HL-60 (cell line): ENCODE results near the gene NDUFA8.

Experiments used
- DNase-seq, 2 experiments: peaks; one replicate each; pipeline ENCODE4 v3.0.0-alpha.2; 2010 to 2020; ENCODE audit warnings: low read depth in 1 of 2, low spot score in 1 of 2
- H3K27ac ChIP-seq: fragments of 250-450 bp; sonication (Bioruptor Pico); replicated peaks from 2 replicates; pipeline ENCODE4 v1.5.1; 2020; ENCODE audit warnings: mild to moderate bottlenecking, moderate library complexity
- H3K27me3 ChIP-seq: fragments of 250-450 bp; sonication (Bioruptor Pico); 2 replicates; pipeline ENCODE4 v1.5.1; 2021; ENCODE audit warnings: mild to moderate bottlenecking, moderate library complexity; ENCODE audit not compliant: insufficient read depth, poor library complexity, severe bottlenecking
- H3K4me3 ChIP-seq: replicated peaks from 2 replicates; pipeline ENCODE4 v1.5.1; 2011; ENCODE audit warnings: mild to moderate bottlenecking, control low read depth, low read length; ENCODE audit not compliant: insufficient read depth
- GABPA ChIP-seq: IDR thresholded peaks from 2 replicates; pipeline ENCODE4 v1.6.1; 2012; ENCODE audit warnings: low read depth
- POLR2AphosphoS5 ChIP-seq: IDR thresholded peaks from 2 replicates; pipeline ENCODE4 v1.6.1; 2012; ENCODE audit warnings: low read depth
- SPI1 ChIP-seq: IDR thresholded peaks from 2 replicates; pipeline ENCODE4 v1.6.1; 2012; ENCODE audit warnings: low read depth, mild to moderate bottlenecking, borderline replicate concordance
- TF ChIP-seq, protein P1 (sequence below): IDR thresholded peaks from one replicate; pipeline ENCODE4 v1.5.1; 2011; ENCODE audit warnings: low read length, control low read depth, inconsistent platforms; ENCODE audit not compliant: insufficient read depth
- TF ChIP-seq, protein P2 (sequence below): IDR thresholded peaks from 2 replicates; pipeline ENCODE4 v1.6.1; 2012; ENCODE audit warnings: low read depth; ENCODE audit not compliant: insufficient replicate concordance

The NDUFA8 gene

DNA sequence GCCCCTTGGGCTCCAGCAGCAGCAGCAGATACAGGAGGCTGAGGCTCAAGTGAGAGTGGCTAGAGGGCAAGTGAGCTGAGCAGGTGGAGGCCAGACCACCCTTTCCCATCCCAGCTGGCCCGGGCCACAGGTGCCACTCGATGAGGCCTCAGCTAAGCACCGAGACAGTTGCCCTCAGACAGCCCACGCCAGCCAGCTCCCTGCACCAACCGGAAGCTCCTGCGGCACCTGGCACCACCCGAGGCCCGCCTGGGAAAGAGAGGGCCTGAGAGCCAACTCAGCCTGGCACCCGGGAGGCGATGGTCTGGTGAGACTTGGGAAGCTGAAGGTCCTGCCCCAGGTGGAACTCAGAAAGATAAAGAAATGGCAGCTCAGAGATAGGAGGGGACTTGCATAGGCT lies 38.2 kb downstream of the NDUFA8 start:
- TF ChIP-seq GABPA (no peak), POLR2AphosphoS5 (no peak), SPI1 (no peak)
- TF ChIP-seq, protein P1, sequence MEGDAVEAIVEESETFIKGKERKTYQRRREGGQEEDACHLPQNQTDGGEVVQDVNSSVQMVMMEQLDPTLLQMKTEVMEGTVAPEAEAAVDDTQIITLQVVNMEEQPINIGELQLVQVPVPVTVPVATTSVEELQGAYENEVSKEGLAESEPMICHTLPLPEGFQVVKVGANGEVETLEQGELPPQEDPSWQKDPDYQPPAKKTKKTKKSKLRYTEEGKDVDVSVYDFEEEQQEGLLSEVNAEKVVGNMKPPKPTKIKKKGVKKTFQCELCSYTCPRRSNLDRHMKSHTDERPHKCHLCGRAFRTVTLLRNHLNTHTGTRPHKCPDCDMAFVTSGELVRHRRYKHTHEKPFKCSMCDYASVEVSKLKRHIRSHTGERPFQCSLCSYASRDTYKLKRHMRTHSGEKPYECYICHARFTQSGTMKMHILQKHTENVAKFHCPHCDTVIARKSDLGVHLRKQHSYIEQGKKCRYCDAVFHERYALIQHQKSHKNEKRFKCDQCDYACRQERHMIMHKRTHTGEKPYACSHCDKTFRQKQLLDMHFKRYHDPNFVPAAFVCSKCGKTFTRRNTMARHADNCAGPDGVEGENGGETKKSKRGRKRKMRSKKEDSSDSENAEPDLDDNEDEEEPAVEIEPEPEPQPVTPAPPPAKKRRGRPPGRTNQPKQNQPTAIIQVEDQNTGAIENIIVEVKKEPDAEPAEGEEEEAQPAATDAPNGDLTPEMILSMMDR: no peak
- TF ChIP-seq, protein P2, sequence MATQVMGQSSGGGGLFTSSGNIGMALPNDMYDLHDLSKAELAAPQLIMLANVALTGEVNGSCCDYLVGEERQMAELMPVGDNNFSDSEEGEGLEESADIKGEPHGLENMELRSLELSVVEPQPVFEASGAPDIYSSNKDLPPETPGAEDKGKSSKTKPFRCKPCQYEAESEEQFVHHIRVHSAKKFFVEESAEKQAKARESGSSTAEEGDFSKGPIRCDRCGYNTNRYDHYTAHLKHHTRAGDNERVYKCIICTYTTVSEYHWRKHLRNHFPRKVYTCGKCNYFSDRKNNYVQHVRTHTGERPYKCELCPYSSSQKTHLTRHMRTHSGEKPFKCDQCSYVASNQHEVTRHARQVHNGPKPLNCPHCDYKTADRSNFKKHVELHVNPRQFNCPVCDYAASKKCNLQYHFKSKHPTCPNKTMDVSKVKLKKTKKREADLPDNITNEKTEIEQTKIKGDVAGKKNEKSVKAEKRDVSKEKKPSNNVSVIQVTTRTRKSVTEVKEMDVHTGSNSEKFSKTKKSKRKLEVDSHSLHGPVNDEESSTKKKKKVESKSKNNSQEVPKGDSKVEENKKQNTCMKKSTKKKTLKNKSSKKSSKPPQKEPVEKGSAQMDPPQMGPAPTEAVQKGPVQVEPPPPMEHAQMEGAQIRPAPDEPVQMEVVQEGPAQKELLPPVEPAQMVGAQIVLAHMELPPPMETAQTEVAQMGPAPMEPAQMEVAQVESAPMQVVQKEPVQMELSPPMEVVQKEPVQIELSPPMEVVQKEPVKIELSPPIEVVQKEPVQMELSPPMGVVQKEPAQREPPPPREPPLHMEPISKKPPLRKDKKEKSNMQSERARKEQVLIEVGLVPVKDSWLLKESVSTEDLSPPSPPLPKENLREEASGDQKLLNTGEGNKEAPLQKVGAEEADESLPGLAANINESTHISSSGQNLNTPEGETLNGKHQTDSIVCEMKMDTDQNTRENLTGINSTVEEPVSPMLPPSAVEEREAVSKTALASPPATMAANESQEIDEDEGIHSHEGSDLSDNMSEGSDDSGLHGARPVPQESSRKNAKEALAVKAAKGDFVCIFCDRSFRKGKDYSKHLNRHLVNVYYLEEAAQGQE: no peak
- no peak overlapping the region for H3K27ac ChIP-seq
- no peak overlapping the region for H3K4me3 ChIP-seq
- DNase-seq: no peak
- peaks cover 5% of the 10 kb centered on the region for H3K27me3 ChIP-seq

DNA sequence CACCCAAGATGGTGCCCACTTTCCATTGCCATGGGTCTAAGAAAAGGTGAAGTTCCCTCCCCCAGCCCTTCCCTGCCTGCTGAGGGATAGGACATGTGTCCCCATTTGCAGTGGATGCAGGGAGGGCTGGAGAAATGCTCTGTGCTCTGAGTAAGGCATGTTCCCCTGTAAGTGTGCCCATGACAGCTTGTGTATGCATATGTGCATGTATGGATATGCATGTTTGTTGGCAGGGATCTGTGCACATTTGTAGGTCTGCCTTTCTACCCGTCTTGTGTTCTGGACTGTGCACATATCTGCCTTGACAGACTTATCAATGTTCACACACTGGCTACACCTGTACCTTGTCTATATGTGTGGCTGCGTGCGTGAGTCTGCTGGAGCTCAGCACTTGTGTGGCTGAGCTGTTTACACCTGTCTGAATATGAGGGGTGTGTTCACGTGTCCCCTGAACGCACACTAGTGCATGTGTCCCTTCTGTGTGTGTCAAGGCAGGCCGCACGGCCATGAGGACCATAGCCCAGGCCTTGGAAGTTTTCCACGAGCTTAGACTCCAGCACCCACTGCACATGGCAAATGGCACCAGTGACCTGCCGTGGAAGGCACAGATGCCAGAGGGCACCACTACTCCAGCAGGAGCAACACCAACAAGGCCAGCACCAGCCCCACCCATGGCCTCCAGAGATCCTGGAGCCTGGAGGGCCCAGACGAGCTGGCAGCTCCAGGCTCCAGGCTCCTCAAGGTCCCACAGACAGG lies 39.1 kb downstream of the NDUFA8 start:
- TF ChIP-seq POLR2AphosphoS5: no peak
- TF ChIP-seq, protein P2: no peak
- TF ChIP-seq, protein P1: no peak
- TF ChIP-seq SPI1: no peak
- TF ChIP-seq GABPA: no peak
- Histone ChIP-seq H3K4me3 (no peak overlapping the region), H3K27ac (no peak overlapping the region), H3K27me3 (peaks cover 2% of the 10 kb centered on the region)
- no peak for DNase-seq

DNA sequence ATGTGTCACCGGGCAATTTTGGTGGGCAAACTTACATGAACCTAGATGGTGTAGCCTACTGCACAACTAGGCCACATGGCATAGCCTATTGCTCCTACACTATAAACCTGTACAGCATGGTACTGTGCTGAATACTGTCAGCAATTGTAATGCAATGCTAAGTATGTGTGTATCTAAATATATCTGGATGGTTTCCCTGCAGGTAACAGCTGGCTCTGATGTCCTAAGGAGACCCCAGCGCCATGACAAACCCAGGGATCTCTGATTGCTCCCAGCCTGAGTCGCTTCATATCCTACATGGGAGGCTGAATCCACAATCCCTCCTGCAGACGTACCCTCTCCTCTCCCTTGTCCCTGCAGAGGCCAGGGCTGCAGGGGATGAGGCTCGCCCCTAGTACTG lies 39.9 kb downstream of the NDUFA8 start:
- TF ChIP-seq GABPA (no peak), POLR2AphosphoS5 (no peak), SPI1 (no peak)
- TF ChIP-seq, protein P1: no peak
- TF ChIP-seq, protein P2: no peak

More for the DNA sequence above, 39.9 kb downstream of the NDUFA8 start:
- H3K4me3 ChIP-seq: no peak overlapping the region
- H3K27me3 ChIP-seq: peaks cover 2% of the 10 kb centered on the region
- no peak for DNase-seq
- no peak overlapping the region for H3K27ac ChIP-seq
